HG02943 (cell line): ENCODE measurements around the gene NGDN.

Source experiments
- ATAC-seq: cut with Tn5 transposase; IDR thresholded peaks from one replicate; pipeline ENCODE4 v1.9.1; 2021; ENCODE audit warnings: mild to moderate bottlenecking, low read depth, moderate library complexity; ENCODE audit not compliant: unreplicated experiment

NGDN gene

DNA sequence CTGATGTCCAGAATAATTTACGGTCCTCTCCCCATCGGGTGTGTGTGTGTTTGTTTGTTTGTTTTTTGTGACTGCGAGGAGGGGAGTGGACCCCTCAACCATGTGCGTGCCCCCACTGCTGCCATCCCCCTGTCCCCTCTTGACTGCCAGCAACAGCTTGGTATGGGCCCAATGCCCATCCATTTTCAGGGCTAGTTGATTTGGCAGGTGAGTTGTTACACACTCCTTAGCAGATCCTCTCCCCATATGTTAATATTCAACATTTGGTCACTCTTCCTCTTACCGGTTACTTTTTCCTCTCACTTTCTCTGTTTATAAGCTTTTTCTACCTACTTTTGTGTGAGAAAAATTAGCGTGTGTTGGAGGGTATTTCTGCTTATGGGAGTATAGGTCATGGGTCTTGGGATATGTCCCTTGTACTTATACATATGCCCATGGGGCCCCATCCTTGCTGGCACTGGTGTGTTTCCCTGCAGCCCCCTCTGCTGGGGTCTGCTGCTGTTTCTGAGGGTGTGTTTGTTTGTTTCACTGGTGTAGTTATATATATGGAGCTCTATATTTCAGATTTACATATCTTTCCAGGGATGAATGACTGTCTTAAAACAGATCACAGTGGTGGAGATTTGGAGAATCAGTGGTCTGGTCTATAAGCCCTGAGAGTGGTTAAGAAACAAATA, 48.3 kb downstream of the NGDN start:
- no peak for ATAC-seq

- ATAC-seq = no peak
Measured at GRCh38 chr14:23518709-23519108, 49.2 kb downstream of the NGDN start.

DNA sequence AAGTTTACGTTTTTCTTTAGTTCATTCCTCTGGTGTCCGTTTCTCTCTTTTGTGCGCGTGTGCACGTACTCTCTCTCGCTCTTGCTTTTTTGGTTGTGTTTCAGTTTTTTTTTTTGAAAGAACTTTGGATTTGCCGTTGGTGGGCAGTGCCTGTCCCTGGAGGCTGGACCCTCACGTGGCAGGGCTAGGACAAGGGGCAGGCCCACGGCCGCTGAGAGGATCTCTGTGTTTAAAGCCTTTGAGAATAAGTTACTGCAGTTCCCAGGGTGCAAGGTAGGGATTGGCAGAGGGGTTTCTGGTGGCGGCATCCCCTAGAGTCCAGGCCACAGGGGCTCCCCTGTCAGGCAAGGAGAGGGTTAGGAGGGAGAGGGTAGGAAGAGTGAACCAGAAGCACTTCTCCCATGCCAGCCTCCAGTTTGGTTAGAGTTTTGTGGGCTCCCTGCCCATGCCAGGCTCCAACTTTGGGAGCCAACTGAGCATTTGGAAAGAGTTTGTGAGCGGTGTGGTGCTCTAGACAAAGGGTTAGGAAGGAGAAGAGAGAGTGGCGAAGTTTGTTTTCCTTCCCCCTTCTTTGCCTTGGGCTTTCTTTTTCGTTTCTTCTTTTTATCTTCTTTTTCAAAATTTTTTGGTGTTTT, 51.5 kb downstream of the NGDN start:
- ATAC-seq = no peak

- no peak for ATAC-seq
Measured at GRCh38 chr14:23521785-23522640, 52.5 kb downstream of the NGDN start.

- no peak for ATAC-seq
Measured at GRCh38 chr14:23522643-23523198, 53.2 kb downstream of the NGDN start.

- ATAC-seq = no peak
Measured at GRCh38 chr14:23523229-23524016, 53.9 kb downstream of the NGDN start.

DNA sequence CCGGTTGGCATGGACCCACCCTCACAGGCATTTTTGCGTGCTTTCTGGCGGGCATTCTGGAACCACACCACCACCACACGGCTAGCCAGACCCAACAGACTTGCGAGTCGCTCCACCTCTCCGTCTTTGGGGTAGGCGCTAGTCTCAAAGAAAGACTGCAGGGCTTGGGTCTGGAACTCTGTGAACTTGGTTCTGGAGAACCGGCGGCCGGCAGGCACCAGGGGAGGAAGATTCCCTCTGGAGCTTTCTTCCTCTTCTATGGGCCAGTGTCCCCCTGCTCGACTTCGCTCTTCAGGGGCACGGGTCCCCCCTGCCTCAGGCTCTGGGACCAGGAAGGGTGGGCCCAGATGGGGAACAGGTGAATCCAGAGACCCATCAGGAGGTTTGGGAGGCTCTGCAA, 55.5 kb downstream of the NGDN start:
- no peak for ATAC-seq

- ATAC-seq = no peak
Measured at GRCh38 chr14:23525611-23526010, 56.1 kb downstream of the NGDN start.
